Right cardiac atrium (tissue), 5 donors: ENCODE results near the gene IRF7. TPM values are rescaled to one million over a fixed set of nuclear protein-coding genes. Genes with fewer than 3 reads are reported as not detected.
"Not testable (repeated sequence)": the region's sequence is repeated elsewhere in the genome, so short reads cannot be mapped to it uniquely, and the experiment has no call there.

Experiments
- ATAC-seq, 2 donors: fragments of 200-7000 bp; cut with Tn5 transposase; one replicate each; pipeline versions ENCODE4 v1.8.0 to v1.9.1; 2020; ENCODE audit warnings: moderate library complexity in 2 of 2, mild to moderate bottlenecking in 1 of 2
- DNase-seq, 3 donors: peaks; one replicate each; pipeline ENCODE4 v3.0.0-alpha.2; 2020
- H3K27ac ChIP-seq: one replicate; pipeline ENCODE4 v1.5.1; 2013; ENCODE audit warnings: mild to moderate bottlenecking, low read length, control low read depth, moderate library complexity
- H3K27me3 ChIP-seq: one replicate; pipeline ENCODE4 v1.6.1; 2013; ENCODE audit not compliant: control insufficient read depth, insufficient read depth
- H3K4me1 ChIP-seq: one replicate; pipeline ENCODE4 v1.6.1; 2013; ENCODE audit warnings: low read length; ENCODE audit not compliant: control insufficient read depth, insufficient read depth
- H3K4me3 ChIP-seq: one replicate; pipeline ENCODE4 v1.5.1; 2013; ENCODE audit warnings: low read length, control low read depth
- H3K9me3 ChIP-seq: one replicate; pipeline ENCODE4 v1.6.1; 2013; ENCODE audit warnings: low read length; ENCODE audit not compliant: control insufficient read depth
- WGBS: extraction: QIAGEN DNeasy Blood & Tissue Kit; methylation state at CpG from one replicate; pipeline ENCODE4 v1.1.7; 2013; 5-methylcytosine and 5-hydroxymethylcytosine counted together
- intact Hi-C, 4 donors: fragments of 100-400 bp; cut with DNase I; formaldehyde crosslinking; loops; one replicate each; pipeline versions ENCODE4 v1.11.0 to v1.14.0; 2022 to 2023
- polyA plus RNA-seq: library from polyadenylated mRNA; stranded (reverse); fragments of 200-250 nt; gene quantifications from one replicate; pipeline ENCODE4 v1.2.3, GENCODE V29; 2013
- total RNA-seq, 4 donors: library from RNA; stranded (reverse); fragmentation: NEBNext Ultra II Directional; extraction: Animal tissue kit (Norgen Biotek cat#: 25700); gene quantifications; one replicate each; pipeline ENCODE4 v1.2.1, GENCODE V29; 2021
- donor health status: healthy with polysubstance abuse.
- donor health status: DM: no; HTN: yes; CAD: no.
- donor health status: DM: no; HTN: no; CAD: no.
- donor health status: DM: no; HTN: yes; CAD: no; lungs with severe emphysema.
- donor health status: DM: yes; HTN: yes; CAD: no.

IRF7 gene
- total and polyA plus RNA-seq, 5 donors = 9.4 to 19.2 (median 13.8) TPM

GRCh38 chr11:575996-576768, 39.6 kb downstream of the IRF7 start, which contains the start of gene PHRF1:
TSS of gene PHRF1 (plus strand) at chr11:576470. CDS start at chr11:581513, 5,043 bp downstream.
- peak within 1 kb of the TSS; percentile 92 for H3K4me3 ChIP-seq
- H3K27me3 ChIP-seq = no peaks in the 10 kb centered on the region
- H3K9me3 ChIP-seq = no peaks in the 10 kb centered on the region
- H3K27ac ChIP-seq = peak within 1 kb of the TSS; percentile 66
- ATAC-seq (peak; percentile 93 to 95), DNase-seq (peak; percentile 97 to 99 (median 98))
- intact Hi-C loops = no loop called here
- under 1% methylated on average over 91 of the region's 99 CpGs for WGBS
- peaks cover 23% of the 10 kb centered on the region for H3K4me1 ChIP-seq

GRCh38 chr11:575313-575995, 40.3 kb downstream of the IRF7 start:
- H3K27me3 ChIP-seq = no peaks in the 10 kb centered on the region
- DNase-seq = no peak
- intact Hi-C loops = no loop called here
- no peak overlapping the region for H3K27ac ChIP-seq
- H3K4me3 ChIP-seq = peak overlapping the region; percentile 31
- ATAC-seq = peak; percentile 64 to 71
- under 1% methylated on average over 79 of the region's 81 CpGs for WGBS
- no peaks in the 10 kb centered on the region for H3K9me3 ChIP-seq
- H3K4me1 ChIP-seq = peaks cover 22% of the 10 kb centered on the region

GRCh38 chr11:574632-575312, 41.0 kb downstream of the IRF7 start:
- WGBS = 24% methylated on average over 25 of the region's 25 CpGs
- Histone ChIP-seq H3K9me3 (no peaks in the 10 kb centered on the region), H3K27me3 (no peaks in the 10 kb centered on the region), H3K27ac (no peak overlapping the region), H3K4me1 (peaks cover 16% of the 10 kb centered on the region), H3K4me3 (peak overlapping the region; percentile 31)
- peak in 2 of 3 donors; percentile 49 to 66 for DNase-seq
- ATAC-seq = peak; percentile 0
- intact Hi-C loops = no loop called here

DNA sequence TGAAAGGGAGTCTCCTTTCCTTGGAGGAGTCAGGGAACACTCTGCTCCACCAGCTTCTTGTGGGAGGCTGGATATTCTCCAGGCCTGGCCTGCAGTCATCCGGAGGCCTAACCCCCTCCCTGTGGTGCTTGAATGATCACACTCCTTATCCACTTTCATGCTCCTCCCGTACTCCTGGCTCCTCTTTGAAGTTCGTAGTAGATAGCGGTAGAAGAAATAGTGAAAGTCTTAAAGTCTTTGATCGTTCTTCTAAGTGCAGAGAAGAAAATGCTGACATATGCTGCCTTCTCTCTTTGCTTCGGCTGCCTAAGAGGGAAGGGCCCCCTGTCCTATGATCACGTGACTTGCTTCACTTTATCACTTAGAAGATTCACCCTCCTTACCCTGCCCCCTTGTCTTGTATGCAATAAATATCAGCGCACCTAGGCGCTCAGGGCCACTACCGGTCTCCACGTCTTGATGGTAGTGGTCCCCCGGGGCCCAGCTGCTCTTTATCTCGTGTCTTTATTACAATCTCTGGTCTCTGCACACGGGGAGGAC, 41.6 kb downstream of the IRF7 start:
- Histone ChIP-seq H3K4me3 (peak overlapping the region; percentile 31), H3K4me1 (peaks cover 18% of the 10 kb centered on the region)
- intact Hi-C loops, ATAC-seq, H3K27ac ChIP-seq, H3K9me3 ChIP-seq, H3K27me3 ChIP-seq: not testable (repeated sequence)
- 57% methylated on average over 14 of the region's 14 CpGs for WGBS
- DNase-seq = peak in 1 of 3 donors; percentile 40

GRCh38 chr11:573146-573759, 42.5 kb downstream of the IRF7 start:
- intact Hi-C loops = no loop called here
- H3K27me3 ChIP-seq = no peaks in the 10 kb centered on the region
- ATAC-seq (no peak), DNase-seq (peak in 1 of 3 donors; percentile 55)
- H3K4me1 ChIP-seq = peaks cover 14% of the 10 kb centered on the region
- no peaks in the 10 kb centered on the region for H3K9me3 ChIP-seq
- H3K27ac ChIP-seq = no peak overlapping the region
- no peak overlapping the region for H3K4me3 ChIP-seq
- 89% methylated on average over 16 of the region's 16 CpGs for WGBS

DNA sequence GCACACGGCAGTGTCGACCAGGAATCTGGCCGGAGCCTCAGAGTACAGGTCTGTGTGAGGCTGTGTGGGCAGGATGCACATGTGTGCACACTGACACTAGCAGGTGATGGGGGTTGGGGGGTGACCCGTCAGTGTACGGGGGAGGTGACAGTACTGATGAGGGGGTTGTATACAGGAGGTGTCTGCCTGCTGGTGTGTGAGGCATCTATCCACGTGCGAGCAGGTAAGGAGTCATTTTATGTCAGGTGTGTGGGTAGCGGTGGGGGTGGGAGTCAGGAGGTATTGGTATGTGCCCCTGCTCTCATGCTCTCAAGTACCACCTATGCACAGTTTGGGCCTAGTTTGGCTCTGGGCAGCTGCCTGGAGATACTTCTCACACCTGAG, 44.0 kb downstream of the IRF7 start:
- ATAC-seq = no peak
- WGBS = 68% methylated on average over 8 of the region's 8 CpGs
- H3K9me3 ChIP-seq = no peaks in the 10 kb centered on the region
- intact Hi-C loops = no loop called here
- DNase-seq = no peak
- no peak overlapping the region for H3K27ac ChIP-seq
- peaks cover 3% of the 10 kb centered on the region for H3K4me1 ChIP-seq
- no peaks in the 10 kb centered on the region for H3K27me3 ChIP-seq
- H3K4me3 ChIP-seq = no peak overlapping the region

- intact Hi-C loops = no loop called here
- no peaks in the 10 kb centered on the region for H3K9me3 ChIP-seq
- peaks cover 3% of the 10 kb centered on the region for H3K4me1 ChIP-seq
- H3K27me3 ChIP-seq = no peaks in the 10 kb centered on the region
- peak overlapping the region; percentile 69 for H3K4me3 ChIP-seq
- DNase-seq (peak; percentile 77 to 90 (median 89)), ATAC-seq (peak; percentile 18 to 44)
- WGBS = 25% methylated on average over 36 of the region's 36 CpGs
- H3K27ac ChIP-seq = peak overlapping the region; percentile 99
Measured at GRCh38 chr11:569158-569885, 46.4 kb downstream of the IRF7 start.

DNA sequence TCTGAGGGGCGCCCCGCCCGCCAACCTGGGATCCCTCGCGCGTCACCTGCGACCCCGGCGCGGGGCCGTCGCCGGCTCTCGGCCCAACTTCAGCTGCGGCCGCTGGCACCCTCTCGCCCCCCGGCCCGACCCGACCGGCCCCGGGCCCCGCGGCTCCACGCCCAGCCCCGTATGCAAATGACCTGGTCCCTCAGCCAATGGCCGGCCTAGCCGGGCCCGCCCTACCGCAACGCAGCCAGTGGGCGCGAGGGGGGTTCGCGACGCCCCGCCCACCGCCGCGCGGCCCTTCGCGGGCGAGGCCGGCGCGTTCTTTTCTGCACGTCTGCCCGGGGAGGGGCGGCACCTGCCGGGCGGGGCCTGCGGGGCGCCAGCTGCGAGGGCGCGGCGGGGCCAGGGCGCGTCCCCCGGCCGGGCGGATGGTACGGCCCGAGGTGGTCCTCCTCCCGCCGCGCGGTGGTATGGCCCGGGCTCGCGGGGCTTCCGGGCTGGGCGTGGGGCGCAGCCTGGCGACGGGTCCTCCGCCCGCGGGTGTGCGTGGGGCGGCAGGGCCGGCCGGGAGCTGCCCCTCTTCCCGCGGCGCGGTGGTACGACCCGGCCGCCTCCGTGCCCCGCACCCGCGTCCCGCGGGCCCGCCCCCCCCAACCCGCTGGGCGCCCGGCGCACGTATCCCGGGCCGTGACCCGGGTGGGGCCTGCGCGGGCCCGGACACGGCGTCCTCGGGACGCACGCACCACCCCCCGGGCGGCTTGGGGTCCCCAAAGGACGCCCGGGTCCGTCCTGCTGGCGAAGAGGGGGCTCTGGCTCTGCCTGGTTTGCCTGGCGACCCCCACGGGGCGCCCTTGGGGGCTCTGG, 47.2 kb downstream of the IRF7 start:
- DNase-seq (peak; percentile 95 to 98 (median 98)), ATAC-seq (peak; percentile 89 to 92)
- no peaks in the 10 kb centered on the region for H3K27me3 ChIP-seq
- peaks cover 3% of the 10 kb centered on the region for H3K4me1 ChIP-seq
- WGBS = under 1% methylated on average over 123 of the region's 123 CpGs
- intact Hi-C loops = no loop called here
- peak overlapping the region; percentile 99 for H3K27ac ChIP-seq
- peak overlapping the region; percentile 69 for H3K4me3 ChIP-seq
- no peaks in the 10 kb centered on the region for H3K9me3 ChIP-seq

DNA sequence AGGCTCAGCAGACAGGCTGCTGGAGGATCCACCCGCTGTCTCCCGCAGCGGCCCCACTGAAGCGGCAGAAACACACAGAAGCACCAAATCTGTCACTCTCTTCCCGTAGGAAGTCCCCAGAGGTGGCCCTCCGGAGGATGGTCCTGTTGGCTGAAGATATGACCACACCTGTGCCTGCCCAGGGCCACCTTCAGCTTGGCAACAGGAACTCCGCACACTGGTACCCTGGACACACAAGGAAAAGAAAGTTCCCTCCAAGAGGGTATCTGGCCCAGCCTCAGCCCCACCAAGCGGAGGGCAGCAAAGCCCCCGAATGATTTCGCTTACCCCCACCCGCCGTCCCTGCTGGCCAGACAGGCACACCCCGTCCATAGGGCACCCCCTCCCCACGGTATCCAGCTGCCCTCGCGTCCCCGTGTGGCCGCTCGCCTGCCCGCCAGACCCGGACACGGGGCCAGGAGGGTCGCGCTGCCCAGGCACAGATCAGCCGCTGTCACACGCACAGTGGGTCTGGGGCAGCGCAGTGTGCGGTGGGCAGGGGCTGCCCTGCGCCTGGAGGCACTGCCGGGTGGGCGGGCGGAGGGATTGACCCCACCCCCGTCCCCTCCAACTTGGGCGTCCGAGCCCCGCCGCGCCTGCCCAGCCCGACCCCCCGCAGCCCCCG, 48.0 kb downstream of the IRF7 start:
- intact Hi-C loops = no loop called here

More for the DNA sequence above, 48.0 kb downstream of the IRF7 start:
- H3K9me3 ChIP-seq = no peaks in the 10 kb centered on the region
- DNase-seq (peak in 1 of 3 donors; percentile 51), ATAC-seq (peak; percentile 9 to 17)
- H3K27ac ChIP-seq = peak overlapping the region; percentile 53
- H3K4me3 ChIP-seq = peak overlapping the region; percentile 69
- peaks cover 3% of the 10 kb centered on the region for H3K4me1 ChIP-seq
- no peaks in the 10 kb centered on the region for H3K27me3 ChIP-seq
- 19% methylated on average over 41 of the region's 41 CpGs for WGBS
